VCaP (cell line): ENCODE results near the gene PTBP2.

Source experiments
- H3K27ac ChIP-seq: fragments of 450-650 bp; 2 replicates; pipeline ENCODE4 v1.5.1; 2017
- TF ChIP-seq, protein P1 (sequence below): fragments of 450-650 bp; conservative IDR thresholded peaks from 2 replicates; pipeline ENCODE4 v1.5.1; 2017; ENCODE audit warnings: mild to moderate bottlenecking, moderate library complexity

Gene PTBP2

DNA sequence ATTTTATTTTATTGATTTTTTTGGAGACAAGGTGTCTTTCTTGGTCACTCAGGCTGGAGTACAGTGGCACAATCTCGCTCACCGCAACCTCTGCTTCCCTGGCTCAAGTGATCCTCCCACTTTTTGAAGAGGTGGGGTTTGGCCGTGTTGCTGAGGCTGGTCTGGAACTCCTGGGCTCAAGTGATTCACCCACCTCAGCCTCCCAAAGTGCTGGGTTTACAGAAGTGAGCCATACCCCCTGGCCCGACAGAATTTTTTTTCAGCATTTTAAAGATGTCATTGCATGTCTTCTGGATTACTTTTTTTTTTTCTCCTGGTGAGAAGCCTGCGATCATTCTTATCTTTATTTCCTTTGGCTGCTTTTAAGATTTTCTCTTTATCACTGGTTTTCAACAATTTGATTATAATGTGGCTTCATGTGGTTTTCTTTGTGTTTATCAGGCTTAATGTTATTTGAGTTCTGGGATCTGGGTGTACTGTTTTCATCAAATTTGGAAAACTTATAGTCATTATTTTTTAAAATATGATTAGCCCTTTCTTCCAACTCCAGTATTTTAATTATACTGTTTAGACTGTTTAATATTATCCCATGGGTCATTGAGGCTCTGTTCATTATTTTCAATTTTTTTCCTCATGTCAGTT is 23.1 kb upstream of the PTBP2 start:
- TF ChIP-seq, protein P1, sequence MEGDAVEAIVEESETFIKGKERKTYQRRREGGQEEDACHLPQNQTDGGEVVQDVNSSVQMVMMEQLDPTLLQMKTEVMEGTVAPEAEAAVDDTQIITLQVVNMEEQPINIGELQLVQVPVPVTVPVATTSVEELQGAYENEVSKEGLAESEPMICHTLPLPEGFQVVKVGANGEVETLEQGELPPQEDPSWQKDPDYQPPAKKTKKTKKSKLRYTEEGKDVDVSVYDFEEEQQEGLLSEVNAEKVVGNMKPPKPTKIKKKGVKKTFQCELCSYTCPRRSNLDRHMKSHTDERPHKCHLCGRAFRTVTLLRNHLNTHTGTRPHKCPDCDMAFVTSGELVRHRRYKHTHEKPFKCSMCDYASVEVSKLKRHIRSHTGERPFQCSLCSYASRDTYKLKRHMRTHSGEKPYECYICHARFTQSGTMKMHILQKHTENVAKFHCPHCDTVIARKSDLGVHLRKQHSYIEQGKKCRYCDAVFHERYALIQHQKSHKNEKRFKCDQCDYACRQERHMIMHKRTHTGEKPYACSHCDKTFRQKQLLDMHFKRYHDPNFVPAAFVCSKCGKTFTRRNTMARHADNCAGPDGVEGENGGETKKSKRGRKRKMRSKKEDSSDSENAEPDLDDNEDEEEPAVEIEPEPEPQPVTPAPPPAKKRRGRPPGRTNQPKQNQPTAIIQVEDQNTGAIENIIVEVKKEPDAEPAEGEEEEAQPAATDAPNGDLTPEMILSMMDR = no peak
- no peak overlapping the region for H3K27ac ChIP-seq

DNA sequence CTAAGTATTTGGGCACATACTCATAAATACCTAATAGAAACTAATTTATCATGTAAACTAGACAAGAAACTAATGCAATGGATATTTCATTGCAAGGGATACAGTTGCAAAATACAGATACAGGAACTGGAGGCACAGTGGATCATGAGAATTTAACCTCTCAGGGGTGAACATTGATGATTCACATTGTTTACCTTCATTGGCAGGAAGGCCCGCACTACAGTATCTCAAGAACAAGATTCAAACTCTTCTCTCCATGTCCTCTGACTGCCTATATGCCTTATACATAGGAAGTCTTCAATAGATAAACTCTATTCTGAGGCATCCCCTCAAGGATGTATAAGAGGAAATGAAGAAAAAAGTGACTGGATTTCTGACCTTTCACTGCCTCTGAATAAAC is 18.4 kb upstream of the PTBP2 start:
- H3K27ac ChIP-seq = no peak overlapping the region
- TF ChIP-seq, protein P1 = no peak

DNA sequence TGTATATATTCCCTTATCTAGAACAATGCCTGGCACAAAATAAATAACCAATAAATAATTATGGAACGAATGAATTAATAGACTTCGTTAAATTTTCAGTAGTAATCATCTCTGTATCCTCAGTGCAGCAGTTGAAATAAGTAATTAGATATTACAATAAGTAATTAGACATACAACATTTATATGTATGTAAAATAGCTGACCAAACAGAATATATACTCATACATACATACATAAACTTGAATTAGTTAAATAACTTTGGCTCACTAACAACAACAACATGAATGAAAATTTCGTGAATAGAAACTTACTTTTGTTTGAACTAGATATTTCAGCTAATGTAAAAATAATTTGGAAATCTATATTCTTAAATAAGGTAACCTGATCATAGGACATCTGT is 14.6 kb upstream of the PTBP2 start:
- no peak overlapping the region for H3K27ac ChIP-seq
- TF ChIP-seq, protein P1 = no peak

DNA sequence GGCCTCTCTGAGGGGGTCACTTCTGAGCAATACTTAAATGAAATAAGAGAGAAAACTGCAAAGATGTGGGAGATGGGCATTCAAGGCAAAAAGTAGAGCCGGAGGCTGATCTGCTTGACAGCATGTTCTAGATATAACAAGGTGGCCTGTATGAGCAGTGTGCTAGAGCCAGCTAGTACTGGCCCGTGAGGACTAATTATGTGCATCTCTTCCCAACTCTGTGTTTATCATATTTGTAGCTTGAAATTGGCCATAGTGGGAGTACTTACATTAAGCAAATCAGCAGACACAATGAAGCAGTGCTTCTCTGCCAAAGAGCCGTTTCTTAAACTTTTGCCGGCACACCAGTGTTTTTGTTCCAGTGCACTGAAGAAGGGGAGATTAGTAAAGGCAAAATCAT is 13.1 kb upstream of the PTBP2 start:
- no peak overlapping the region for H3K27ac ChIP-seq
- TF ChIP-seq, protein P1 = no peak

DNA sequence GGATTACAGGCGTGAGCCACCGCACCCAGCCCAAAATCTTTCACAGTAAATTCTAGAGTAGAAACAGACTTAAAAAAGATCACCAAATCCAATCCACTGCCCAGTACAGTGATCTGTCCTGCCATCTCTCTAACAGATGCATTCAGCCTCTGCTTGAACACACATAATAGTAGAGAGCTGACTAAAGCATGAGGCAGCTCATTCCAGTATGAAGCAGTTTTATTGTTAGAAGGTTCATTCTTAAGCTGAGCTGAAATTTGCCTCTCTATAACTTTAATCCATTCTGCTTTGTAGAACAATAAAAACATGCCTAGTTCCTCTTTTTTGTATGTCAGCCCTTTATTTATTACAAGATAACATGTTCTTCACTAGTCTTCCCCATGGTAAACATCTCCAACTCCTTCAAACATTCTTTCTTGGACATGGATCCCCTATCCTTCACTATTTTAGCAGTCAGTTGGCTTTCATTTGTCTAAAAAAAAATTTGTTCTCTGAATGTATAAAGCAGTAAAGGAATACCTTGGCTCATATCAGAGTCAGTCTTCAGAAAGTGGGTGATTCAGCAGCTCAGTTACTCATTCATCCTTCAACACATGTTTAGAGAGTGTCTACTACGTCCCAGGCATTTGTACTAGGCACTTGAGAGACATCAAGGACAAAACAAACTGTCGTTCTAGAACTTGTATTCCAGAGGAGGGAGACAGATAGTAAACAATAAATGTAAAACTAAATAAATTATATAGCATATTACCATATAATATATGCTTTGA is 10.7 kb upstream of the PTBP2 start:
- TF ChIP-seq, protein P1 = no peak
- no peak overlapping the region for H3K27ac ChIP-seq

DNA sequence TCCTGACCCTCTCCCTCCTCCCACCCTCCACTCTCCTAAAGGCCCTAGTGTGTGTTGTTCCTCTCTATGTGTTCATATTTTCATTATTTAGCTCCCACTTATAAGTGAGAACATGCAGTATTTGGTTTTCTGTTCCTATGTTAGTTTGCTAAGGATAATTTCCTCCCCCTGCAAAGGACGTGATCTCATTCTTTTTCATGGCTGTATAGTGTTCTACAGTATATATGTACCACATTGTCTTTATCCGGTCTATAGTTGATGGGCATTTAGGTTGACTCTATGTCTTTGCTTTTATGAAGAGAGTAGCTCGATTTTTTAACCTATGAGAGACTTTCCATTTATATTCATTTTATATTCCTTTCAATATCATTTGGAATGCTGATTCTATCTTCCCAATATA is 7.9 kb upstream of the PTBP2 start:
- H3K27ac ChIP-seq = no peak overlapping the region
- TF ChIP-seq, protein P1 = no peak

DNA sequence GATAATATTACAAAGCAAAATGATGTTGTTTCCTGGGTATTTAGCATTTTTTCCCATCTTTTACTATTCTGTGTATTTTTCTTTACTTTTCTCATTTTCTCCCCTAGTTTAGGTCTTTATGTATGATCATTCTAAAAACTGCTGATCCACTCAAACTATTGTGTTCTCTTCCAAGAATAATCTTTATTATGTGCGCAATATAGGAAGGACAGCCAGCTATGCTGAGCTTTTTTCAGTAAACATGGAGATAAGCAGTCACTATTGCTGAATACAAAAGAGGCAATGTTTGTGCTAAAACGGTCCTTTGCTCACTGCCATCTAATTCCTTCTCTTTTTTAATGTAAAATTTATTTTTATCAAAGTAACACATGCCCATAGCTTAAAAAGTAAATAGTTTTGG is 6.7 kb upstream of the PTBP2 start:
- TF ChIP-seq, protein P1 = no peak
- H3K27ac ChIP-seq = no peak overlapping the region
